HG03045 (cell line): ENCODE data around the gene HIVEP3.

Experiments used
- ATAC-seq: cut with Tn5 transposase; IDR thresholded peaks from one replicate; pipeline ENCODE4 v1.9.1; 2021; ENCODE audit warnings: mild to moderate bottlenecking, moderate library complexity; ENCODE audit not compliant: unreplicated experiment

HIVEP3 gene

GRCh38 chr1:41659903-41660302 lies 258.8 kb downstream of the HIVEP3 start:
- ATAC-seq: no peak

- ATAC-seq: no peak
Measured at GRCh38 chr1:41659159-41659495, 259.6 kb downstream of the HIVEP3 start.

DNA sequence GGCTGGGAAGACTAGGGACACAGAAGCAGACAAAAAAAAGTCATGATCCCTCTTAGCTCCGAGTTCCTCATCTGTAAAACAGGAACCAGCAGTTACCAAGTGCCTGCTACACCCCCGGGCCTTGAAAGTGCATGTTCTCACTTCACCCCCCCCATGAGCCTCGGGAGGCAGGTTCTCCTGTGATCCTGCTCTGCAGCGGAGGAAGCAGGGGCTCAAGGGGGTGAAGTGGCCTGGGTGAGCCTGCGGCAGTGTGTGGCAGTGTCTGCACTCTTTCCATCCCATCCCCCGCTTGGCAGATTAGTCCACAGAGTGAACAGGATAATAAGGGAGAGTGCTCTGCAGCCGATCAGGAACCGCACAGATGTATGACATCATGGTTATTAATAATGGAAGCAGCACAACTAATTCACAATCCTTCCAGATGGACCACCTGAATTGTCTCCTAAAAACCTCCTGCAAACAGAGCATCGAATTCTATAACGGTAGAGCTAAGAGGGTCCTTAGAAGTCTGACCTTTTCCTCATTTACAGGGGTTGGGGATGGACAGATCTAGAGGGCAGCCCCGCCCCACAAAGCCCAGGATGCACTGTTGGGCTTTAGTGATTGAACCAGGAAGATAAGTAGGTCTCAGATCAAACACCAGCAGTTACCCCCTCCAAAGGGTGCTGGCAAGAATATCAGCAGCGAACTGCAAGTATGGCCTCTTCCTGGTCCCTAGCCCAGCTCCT lies 260.1 kb downstream of the HIVEP3 start:
- ATAC-seq: no peak

DNA sequence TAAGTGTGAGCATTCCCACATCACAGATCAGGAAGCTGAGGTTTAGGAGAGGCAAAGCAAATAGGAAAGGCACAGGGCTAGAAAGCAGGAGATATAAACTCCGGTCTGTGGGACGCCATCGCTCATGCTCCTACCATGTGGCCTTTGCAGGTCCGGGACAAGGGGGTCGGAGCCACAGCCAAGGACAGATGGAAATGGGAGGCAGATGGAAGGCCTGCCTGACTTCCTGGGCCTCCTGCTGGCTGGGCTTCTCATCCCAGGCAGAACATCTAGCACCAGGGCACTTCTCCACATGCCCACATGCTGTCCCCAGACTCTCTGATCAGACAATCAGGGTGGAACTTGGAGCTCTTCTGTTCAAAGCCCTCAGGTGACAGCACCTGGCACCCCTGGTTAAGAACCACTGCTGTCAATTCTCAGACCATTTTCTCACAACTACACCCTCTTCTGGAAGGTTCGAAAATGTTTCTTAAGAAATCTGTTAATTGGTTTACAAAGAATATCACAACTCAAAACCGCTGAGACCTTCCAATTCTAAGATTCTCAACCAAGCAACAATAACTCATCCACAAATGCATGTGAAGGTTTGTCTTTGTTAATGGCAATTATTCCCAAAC lies 260.9 kb downstream of the HIVEP3 start:
- no peak for ATAC-seq

DNA sequence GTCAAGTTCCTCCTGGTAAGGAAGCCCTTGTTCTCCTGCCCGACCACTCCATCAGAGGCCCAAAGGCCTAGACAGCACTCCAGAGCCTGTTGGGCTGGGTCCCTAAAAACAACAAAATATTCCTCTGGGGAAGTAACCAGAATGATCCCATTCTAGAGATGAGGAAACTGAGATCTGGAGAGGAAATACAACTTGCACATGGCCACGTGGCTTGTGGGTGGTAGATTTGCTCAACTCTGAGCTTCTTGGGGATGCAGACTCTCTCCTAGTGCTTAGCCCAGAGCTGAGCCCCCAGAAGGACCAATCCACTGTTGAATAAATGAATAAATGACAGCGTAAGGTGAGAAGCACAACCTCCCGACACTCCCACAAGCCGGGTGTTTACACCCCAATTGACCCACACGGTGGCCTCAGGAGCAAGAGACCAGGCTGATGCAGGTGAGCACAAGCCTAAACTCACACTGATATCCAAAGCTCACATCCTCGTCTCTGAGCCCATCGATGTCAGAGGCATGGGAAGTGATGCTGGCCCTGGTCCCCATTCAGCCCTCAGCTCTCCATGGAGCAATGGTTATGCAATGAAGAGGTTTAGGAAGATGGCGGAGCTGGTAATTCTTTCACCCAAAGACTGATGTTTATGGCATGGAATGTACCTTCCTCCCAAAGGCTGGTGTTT lies 261.8 kb downstream of the HIVEP3 start:
- ATAC-seq: no peak

- ATAC-seq: no peak
Measured at GRCh38 chr1:41656068-41656467, 262.7 kb downstream of the HIVEP3 start.

GRCh38 chr1:41655632-41656031 lies 263.1 kb downstream of the HIVEP3 start:
- no peak for ATAC-seq

GRCh38 chr1:41653574-41653973 lies 265.1 kb downstream of the HIVEP3 start:
- ATAC-seq: no peak

DNA sequence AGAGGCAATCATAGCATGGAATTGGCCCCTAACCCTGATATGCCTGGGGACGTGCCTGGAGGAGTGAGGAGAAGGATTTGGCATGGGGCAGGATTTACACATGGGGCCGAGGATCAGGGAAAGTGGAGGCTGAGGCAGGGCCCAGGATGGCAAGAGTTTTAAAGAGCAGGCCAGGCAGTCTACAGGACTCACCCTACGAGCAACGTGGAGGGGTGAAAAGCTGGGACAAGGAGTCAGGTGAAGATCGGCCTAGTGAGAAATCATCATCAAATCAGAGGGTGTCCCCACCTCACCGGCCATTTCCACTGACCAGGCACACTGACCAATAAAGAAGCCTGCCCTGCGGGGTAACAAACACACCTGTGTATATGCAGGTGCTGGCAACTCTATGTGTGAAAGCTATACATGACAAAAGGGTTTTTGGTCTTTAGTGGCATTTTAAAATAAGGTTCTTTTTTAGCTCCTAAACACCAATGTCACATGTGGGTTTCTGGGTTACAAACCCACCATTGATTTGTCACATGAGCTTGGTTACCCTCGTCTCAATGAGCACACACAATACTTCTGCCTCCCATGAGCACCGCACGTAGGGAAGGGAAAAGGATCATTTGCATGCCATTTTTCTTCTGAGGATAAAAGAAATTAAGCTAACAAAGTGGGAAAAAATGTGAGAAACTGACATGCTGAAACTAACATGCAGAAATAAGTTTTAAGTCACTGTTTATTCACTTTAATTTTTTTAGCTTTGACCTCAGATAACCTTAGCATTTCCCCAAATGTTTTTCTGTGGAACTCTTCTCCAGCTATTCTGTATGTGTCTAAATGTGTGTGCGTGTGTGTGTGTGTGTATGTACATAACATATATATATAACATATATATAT lies 266.1 kb downstream of the HIVEP3 start:
- no peak for ATAC-seq

DNA sequence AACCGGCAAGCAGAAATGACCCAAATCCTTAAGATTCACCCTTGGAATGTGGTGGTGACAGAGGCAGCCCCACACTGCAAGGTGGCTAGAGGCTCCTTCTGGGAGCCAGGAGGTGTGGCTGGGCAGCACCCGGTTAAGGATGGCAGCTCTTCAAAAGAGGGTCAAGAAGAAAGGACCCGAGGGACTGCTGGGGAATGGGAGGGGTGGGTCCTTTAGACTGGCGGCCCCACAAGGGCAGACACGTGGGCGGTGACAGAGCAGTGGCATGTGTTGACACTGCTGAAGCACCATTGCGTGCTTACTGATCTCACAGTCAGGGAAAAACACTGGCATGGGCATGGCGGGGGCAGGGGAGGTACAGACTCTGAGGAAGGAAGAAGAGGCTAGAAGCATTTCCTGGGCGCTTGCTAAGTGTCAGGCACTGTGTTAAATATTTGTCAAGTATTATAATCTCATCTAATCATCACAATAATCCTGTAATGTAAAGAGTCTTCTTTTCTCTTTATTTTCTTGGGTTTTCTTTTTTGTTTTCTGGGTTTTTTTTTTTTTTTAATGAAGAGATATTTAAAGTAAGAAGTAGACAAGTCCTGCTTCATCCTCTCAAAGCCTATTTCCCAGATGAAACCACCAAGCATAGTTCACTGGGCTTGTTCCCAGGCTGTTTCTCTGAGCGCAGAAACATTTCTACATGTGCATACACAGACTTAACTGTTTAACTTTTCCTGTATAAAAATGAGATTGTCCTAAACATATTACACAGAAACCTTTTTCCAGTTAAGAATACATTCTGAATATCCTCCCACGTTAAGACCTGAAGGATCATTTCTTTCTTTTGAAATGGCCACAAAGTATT lies 268.5 kb downstream of the HIVEP3 start:
- no peak for ATAC-seq

DNA sequence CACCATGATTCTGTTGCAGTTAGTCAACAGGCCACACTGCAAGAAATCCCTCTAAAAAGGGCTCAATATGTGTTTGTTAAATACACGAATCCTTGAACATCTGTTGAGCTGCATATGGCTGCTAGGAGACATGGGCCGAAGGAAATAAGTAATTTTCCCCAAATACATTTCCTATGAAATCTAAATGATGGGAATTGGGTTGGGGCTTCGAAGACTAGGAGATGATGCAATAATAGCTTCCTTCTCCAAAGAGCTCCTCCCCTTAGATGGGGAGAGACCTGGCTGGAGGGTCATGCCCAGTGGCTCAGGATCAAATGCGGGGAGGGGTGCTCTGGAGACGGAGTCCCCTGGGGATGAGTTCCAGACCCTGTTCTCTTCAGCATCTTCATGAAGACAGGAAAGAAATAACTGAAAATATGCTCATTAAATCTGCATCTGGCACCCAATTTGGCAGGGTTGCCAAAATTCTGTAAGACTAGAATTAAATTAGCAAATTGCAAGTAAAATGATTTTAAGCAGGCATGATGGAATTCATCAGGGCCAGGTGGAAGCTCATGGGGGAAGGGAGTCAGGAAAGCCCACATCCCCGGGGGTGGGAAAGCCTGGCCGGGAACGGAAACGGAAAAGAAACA lies 269.2 kb downstream of the HIVEP3 start:
- no peak for ATAC-seq

DNA sequence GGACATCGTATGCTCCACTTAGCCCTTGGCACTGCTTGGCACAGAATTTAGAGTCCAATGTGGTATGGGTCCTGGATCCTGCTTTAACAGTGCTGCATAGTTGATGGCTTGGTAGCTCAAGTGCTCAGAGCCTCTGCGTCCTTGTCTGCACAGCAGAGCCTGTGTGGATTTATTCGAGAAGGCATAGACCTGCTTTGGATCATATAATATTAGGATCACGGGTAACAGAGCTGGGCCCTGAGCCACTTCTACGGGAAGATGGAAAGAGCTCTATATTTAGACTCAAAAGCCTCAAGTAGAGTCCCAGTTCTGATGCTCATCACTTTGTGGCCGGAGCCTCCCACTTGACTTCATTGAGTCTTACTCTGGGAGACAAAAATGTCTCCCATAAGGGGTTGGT lies 269.9 kb downstream of the HIVEP3 start:
- no peak for ATAC-seq

GRCh38 chr1:41648230-41648629 lies 270.5 kb downstream of the HIVEP3 start:
- no peak for ATAC-seq

DNA sequence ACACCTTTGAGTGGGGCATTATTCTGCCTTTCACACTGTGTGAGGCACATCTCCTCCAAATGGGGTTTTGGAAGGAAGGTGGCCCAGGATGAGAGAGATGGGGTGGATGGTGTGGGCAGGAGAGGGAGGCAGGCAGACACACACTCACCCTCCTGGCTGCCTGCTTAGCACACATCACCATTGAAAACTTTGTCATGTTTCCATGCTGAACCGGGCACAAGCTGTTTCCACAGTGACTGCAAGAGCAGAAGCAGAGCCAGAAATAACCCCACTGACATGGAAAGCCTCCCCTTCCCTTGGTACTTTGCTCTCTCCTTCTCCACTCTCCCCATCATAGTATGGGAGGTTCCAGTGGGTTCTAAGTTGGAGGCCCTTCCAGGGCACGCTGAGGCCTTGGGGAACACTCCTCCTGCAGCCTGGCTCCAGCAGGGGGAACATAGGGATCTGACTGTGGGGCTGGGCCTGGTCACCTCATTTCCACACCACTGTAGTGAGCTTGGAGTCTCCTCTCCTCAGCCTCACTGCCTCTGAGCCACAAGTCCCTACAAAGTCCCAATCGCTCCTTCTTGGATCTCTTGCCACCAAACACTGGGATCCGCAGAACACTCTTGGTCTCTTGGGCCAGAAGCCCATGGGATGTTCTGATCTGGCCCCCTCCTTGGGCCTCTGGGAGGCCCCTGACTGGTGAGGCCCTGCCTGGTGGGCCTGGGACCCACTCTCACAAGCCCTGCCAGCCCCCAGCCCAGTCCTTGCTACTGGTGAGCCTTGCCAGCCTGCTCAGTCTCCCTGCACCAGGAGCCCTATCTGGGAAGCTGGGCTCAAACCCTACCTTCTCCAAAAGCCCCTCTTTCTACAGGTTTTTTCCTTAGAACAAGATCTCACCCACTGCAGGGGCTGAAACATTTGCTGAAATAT lies 271.2 kb downstream of the HIVEP3 start:
- ATAC-seq: no peak

- no peak for ATAC-seq
Measured at GRCh38 chr1:41646186-41646585, 272.5 kb downstream of the HIVEP3 start.

GRCh38 chr1:41645062-41645461 lies 273.7 kb downstream of the HIVEP3 start:
- no peak for ATAC-seq

- no peak for ATAC-seq
Measured at GRCh38 chr1:41642922-41643821, 275.6 kb downstream of the HIVEP3 start.
